ENCODE results near the gene VPS9D1.
"Not testable (repeated sequence)": the region's sequence is repeated elsewhere in the genome, so short reads cannot be mapped to it uniquely, and the experiment has no call there.

VPS9D1 gene

DNA sequence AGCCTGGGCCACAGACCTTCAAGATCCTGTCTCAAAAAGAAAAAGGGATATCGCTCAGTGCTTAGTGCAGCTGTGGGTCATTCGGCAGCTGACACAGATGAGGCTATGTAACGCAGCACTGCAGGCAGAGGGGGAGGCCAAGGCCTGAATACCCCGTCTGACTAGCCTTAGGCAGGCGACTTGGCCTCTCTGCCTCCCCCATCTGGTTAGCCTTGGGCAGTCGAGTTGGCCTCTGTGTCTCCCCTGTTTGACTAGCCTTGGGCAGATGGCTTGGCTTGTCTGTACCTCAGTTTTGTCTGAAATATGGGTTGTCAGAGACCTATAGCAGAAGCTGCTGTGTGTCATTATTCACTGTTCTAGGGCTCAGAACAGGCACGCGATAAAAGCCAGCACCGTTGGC, 53.1 kb downstream of the VPS9D1 start:
- Histone ChIP-seq H3K4me1 (ENCODE audit: control insufficient read depth, insufficient read depth, low read length) (peaks cover 5% of the 10 kb centered on the region), H3K9ac (ENCODE audit: low read depth, low read length) (no peak overlapping the region), H3K27me3 (ENCODE audit: control insufficient read depth, insufficient read depth, low read length) (no peaks in the 10 kb centered on the region), H3K4me3 (ENCODE audit: low read length) (no peak overlapping the region), H3K4me2 (ENCODE audit: low read length) (no peak overlapping the region), H3K36me3 (ENCODE audit: insufficient read depth, low read length) (peaks cover 10% of the 10 kb centered on the region), H3K9me3 (replicated peaks; ENCODE audit: low read length) (no peaks in the 10 kb centered on the region)

GRCh38 chr16:89667000-89667399, 53.7 kb downstream of the VPS9D1 start:
- H3K36me3 ChIP-seq (ENCODE audit: insufficient read depth, low read length): peaks cover 10% of the 10 kb centered on the region
- H3K27me3 ChIP-seq (ENCODE audit: control insufficient read depth, insufficient read depth, low read length); H3K4me3 ChIP-seq (ENCODE audit: low read length); H3K9me3 ChIP-seq (replicated peaks; ENCODE audit: low read length); H3K9ac ChIP-seq (ENCODE audit: low read depth, low read length); H3K4me1 ChIP-seq (ENCODE audit: control insufficient read depth, insufficient read depth, low read length); H3K4me2 ChIP-seq (ENCODE audit: low read length): not testable (repeated sequence)

GRCh38 chr16:89664238-89664637, 56.5 kb downstream of the VPS9D1 start:
- H3K4me3 ChIP-seq (ENCODE audit: low read length); H3K4me1 ChIP-seq (ENCODE audit: control insufficient read depth, insufficient read depth, low read length); H3K9me3 ChIP-seq (replicated peaks; ENCODE audit: low read length); H3K4me2 ChIP-seq (ENCODE audit: low read length); H3K27me3 ChIP-seq (ENCODE audit: control insufficient read depth, insufficient read depth, low read length); H3K9ac ChIP-seq (ENCODE audit: low read depth, low read length): not testable (repeated sequence)
- peaks cover 35% of the 10 kb centered on the region for H3K36me3 ChIP-seq (ENCODE audit: insufficient read depth, low read length)

- Histone ChIP-seq H3K27me3 (ENCODE audit: control insufficient read depth, insufficient read depth, low read length) (no peaks in the 10 kb centered on the region), H3K36me3 (ENCODE audit: insufficient read depth, low read length) (peaks cover 35% of the 10 kb centered on the region), H3K9ac (ENCODE audit: low read depth, low read length) (no peak overlapping the region), H3K4me2 (ENCODE audit: low read length) (no peak overlapping the region), H3K4me1 (ENCODE audit: control insufficient read depth, insufficient read depth, low read length) (peaks cover 13% of the 10 kb centered on the region), H3K9me3 (replicated peaks; ENCODE audit: low read length) (no peaks in the 10 kb centered on the region), H3K4me3 (ENCODE audit: low read length) (no peak overlapping the region)
Measured at GRCh38 chr16:89661215-89661614, 59.5 kb downstream of the VPS9D1 start.

- Histone ChIP-seq H3K4me2 (ENCODE audit: low read length) (no peak overlapping the region), H3K9ac (ENCODE audit: low read depth, low read length) (no peak overlapping the region), H3K4me1 (ENCODE audit: control insufficient read depth, insufficient read depth, low read length) (peaks cover 13% of the 10 kb centered on the region), H3K36me3 (ENCODE audit: insufficient read depth, low read length) (peaks cover 35% of the 10 kb centered on the region), H3K27me3 (ENCODE audit: control insufficient read depth, insufficient read depth, low read length) (no peaks in the 10 kb centered on the region), H3K9me3 (replicated peaks; ENCODE audit: low read length) (no peaks in the 10 kb centered on the region), H3K4me3 (ENCODE audit: low read length) (no peak overlapping the region)
Measured at GRCh38 chr16:89660146-89660545, 60.6 kb downstream of the VPS9D1 start.

DNA sequence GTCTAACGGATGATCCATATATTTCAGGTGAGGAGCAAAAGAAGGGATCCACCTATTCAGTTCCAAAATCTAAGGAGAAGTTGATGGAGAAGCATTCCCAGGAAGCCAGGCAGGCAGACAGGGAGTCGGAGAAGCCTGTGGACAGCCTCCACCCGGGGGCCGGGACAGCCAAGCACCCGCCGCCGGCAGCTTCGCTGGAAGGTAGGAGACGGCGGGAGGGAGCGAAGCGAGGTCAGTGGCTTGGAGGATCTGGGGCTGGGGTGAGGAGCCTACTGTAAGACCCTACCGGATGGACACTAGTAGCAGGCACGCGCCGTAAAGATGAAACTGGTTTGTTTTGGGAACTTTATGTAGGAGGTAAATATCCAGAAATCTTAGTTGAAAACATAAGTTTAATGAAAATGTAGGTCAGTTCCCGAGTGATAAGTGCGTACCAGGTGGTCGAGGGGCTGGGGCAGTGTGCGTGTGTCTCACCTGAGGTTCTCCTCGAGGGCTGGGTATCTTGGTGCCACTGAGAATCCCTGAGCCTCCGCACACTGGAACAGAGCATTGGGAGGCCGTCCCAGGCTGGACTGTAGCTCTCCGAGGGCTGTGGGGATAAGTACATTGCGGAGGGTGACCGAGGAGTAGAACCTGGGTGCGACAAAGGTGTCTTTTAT, 62.3 kb downstream of the VPS9D1 start:
- H3K4me3 ChIP-seq (ENCODE audit: low read length): peak overlapping the region; percentile 97
- H3K9ac ChIP-seq (ENCODE audit: low read depth, low read length): peak overlapping the region; percentile 95
- H3K27me3 ChIP-seq (ENCODE audit: control insufficient read depth, insufficient read depth, low read length): no peaks in the 10 kb centered on the region
- no peaks in the 10 kb centered on the region for H3K9me3 ChIP-seq (replicated peaks; ENCODE audit: low read length)
- H3K4me1 ChIP-seq (ENCODE audit: control insufficient read depth, insufficient read depth, low read length): peaks cover 13% of the 10 kb centered on the region
- H3K36me3 ChIP-seq (ENCODE audit: insufficient read depth, low read length): peaks cover 31% of the 10 kb centered on the region
- H3K4me2 ChIP-seq (ENCODE audit: low read length): peak overlapping the region; percentile 91

- H3K36me3 ChIP-seq (ENCODE audit: insufficient read depth, low read length): peaks cover 30% of the 10 kb centered on the region
- peak within 1 kb of the TSS; percentile 97 for H3K4me3 ChIP-seq (ENCODE audit: low read length)
- H3K4me1 ChIP-seq (ENCODE audit: control insufficient read depth, insufficient read depth, low read length): peaks cover 13% of the 10 kb centered on the region
- no peaks in the 10 kb centered on the region for H3K9me3 ChIP-seq (replicated peaks; ENCODE audit: low read length)
- H3K27me3 ChIP-seq (ENCODE audit: control insufficient read depth, insufficient read depth, low read length): no peaks in the 10 kb centered on the region
- H3K9ac ChIP-seq (ENCODE audit: low read depth, low read length): peak within 1 kb of the TSS; percentile 95
- peak within 1 kb of the TSS; percentile 91 for H3K4me2 ChIP-seq (ENCODE audit: low read length)
Measured at GRCh38 chr16:89657442-89658220, 63.1 kb downstream of the VPS9D1 start, which contains the start of the genes CHMP1A and SPATA33. TSS of gene CHMP1A (minus strand) at chr16:89657708. CDS start at chr16:89657588, 120 bp downstream. TSS of gene SPATA33 (plus strand) at chr16:89657836. CDS start at chr16:89657912, 76 bp downstream.

Measured in skeletal muscle satellite cell (primary cell).